Spleen (tissue), 13 donors: ENCODE results near the gene CBX3. TPM values are rescaled to one million over a fixed set of nuclear protein-coding genes. Genes with fewer than 3 reads are reported as not detected.
"Not testable (repeated sequence)": the region's sequence is repeated elsewhere in the genome, so short reads cannot be mapped to it uniquely, and the experiment has no call there.

ENCODE experiments used
- DNase-seq: peaks from one replicate; pipeline ENCODE4 v3.0.0-alpha.2; 2020
- H3K27ac ChIP-seq, 8 donors: fragments of 200-600 bp; sonication (generic) in 7 of 8; 1 replicate in 4 of 8; 2 replicates in 4 of 8; pipeline versions ENCODE4 v1.5.0 to v1.8.0; 2016 to 2021; ENCODE audit warnings: inconsistent platforms in 4 of 8, mild to moderate bottlenecking in 4 of 8, moderate library complexity in 1 of 8
- H3K27me3 ChIP-seq, 7 donors: fragments of 200-600 bp; sonication (generic) in 6 of 7; replicated peaks in 1 of 7; 1 replicate in 4 of 7; 2 replicates in 3 of 7; pipeline versions ENCODE4 v1.5.0 to v1.8.0; 2016 to 2021; ENCODE audit warnings: inconsistent platforms in 3 of 7, mild to moderate bottlenecking in 1 of 7
- H3K36me3 ChIP-seq, 6 donors: fragments of 200-600 bp; sonication (generic) in 5 of 6; 1 replicate in 4 of 6; 2 replicates in 2 of 6; pipeline versions ENCODE4 v1.5.0 to v1.8.0; 2016 to 2021; ENCODE audit warnings: inconsistent platforms in 2 of 6
- H3K4me1 ChIP-seq, 6 donors: fragments of 200-600 bp; sonication (generic) in 5 of 6; 1 replicate in 3 of 6; 2 replicates in 3 of 6; pipeline versions ENCODE4 v1.5.0 to v1.8.0; 2016 to 2021; ENCODE audit warnings: inconsistent platforms in 3 of 6
- H3K4me3 ChIP-seq, 8 donors: fragments of 200-600 bp; sonication (generic) in 7 of 8; 1 replicate in 4 of 8; 2 replicates in 4 of 8; pipeline versions ENCODE4 v1.5.0 to v1.8.0; 2016 to 2021; ENCODE audit warnings: inconsistent platforms in 4 of 8, mild to moderate bottlenecking in 4 of 8, moderate library complexity in 2 of 8
- H3K9me3 ChIP-seq, 8 donors: fragments of 200-600 bp; sonication (generic) in 7 of 8; 1 replicate in 4 of 8; 2 replicates in 4 of 8; pipeline versions ENCODE4 v1.5.0 to v1.8.0; 2016 to 2021; ENCODE audit warnings: inconsistent platforms in 4 of 8
- POLR2A ChIP-seq, 3 donors: fragments of 450-650 bp; IDR thresholded peaks; one replicate each; pipeline ENCODE4 v1.5.1; 2017; ENCODE audit warnings: antibody characterized with exemption in 3 of 3, mild to moderate bottlenecking in 1 of 3
- POLR2AphosphoS5 ChIP-seq, 3 donors: sonication (generic); formaldehyde crosslinking; IDR thresholded peaks; one replicate each; pipeline ENCODE4 v1.5.1; 2017; ENCODE audit warnings: antibody characterized with exemption in 3 of 3
- WGBS, 5 donors: extraction: QIAGEN DNeasy Blood & Tissue Kit in 3 of 5; methylation state at CpG; one replicate each; pipeline versions ENCODE4 v1.1.5 to v1.1.7; 2013 to 2018; 5-methylcytosine and 5-hydroxymethylcytosine counted together
- intact Hi-C: fragments of 100-400 bp; cut with DNase I; formaldehyde crosslinking; loops from one replicate; pipeline ENCODE4 v1.15.0; 2023; ENCODE audit warnings: low total_unique reads
- long read RNA-seq, 2 donors: transcript quantifications; one replicate each; lab custom pipeline, GENCODE V29; 2026
- polyA plus RNA-seq, 3 donors: library from polyadenylated mRNA; stranded (reverse); fragments of 200-250 nt; gene quantifications; one replicate each; pipeline ENCODE4 v1.2.1, GENCODE V29; 2013
- total RNA-seq, 7 donors: library from RNA; depleted of rRNA in 3 of 7; stranded (reverse); fragments of >200 nt in 3 of 7; fragmentation: NEBNext Ultra II Directional in 4 of 7; extraction: Animal tissue kit (Norgen Biotek cat#: 25700) in 4 of 7; gene quantifications; one replicate each; pipeline versions ENCODE4 v1.1.0 to v1.2.1, GENCODE V29; 2016 to 2021
- TF ChIP-seq, protein P1 (sequence below), 11 experiments: fragments of 200-600 bp in 7 of 11; fragments of 450-650 bp in 4 of 11; sonication (generic) in 4 of 11; IDR thresholded peaks in 8 of 11; conservative IDR thresholded peaks in 3 of 11; 1 replicate in 7 of 11; 2 replicates in 4 of 11; pipeline versions ENCODE4 v1.4.0 to v1.8.0; 2016 to 2021; ENCODE audit warnings: antibody characterized with exemption in 11 of 11, inconsistent platforms in 4 of 11, mild to moderate bottlenecking in 1 of 11
- donor health status: healthy with polysubstance abuse.
- donor health status: DM: no; HTN: no; CAD: no; lungs with moderate emphysema.
- donor health status: DM: no; HTN: no; CAD: no.
- donor health status: Bipolar disorder and iron deficiency.
- donor health status: healthy.
- donor health status: DM: no; HTN: no; CAD: no.
- donor health status: DM: yes; HTN: yes; CAD: no.

The CBX3 gene
- total RNA-seq = 100 to 1,000 TPM in 3 of 7 donors, 10 to 100 TPM in 4; 87.3 to 114 (median 95.4) TPM
- 100 to 1,000 TPM; 125 to 146 (median 133) TPM for polyA plus RNA-seq
- long read RNA-seq, donor 1, transcript CBX3-201 (6 exons, 2,128 nt) = minor isoform, 5 of 131 reads
- long read RNA-seq, donor 1, transcript CBX3-206 (3 exons, 860 nt) = minor isoform, 29 of 131 reads
- long read RNA-seq, donor 1, transcript CBX3-202 (6 exons, 1,857 nt) = major isoform, 76 of 131 reads
- long read RNA-seq, donor 1, partial matches to known transcripts = 20 of 131 reads
- long read RNA-seq, donor 1, other reads (novel, unspliced or antisense) = 0 of 131 reads
- long read RNA-seq, donor 2, transcript CBX3-202 (6 exons, 1,857 nt) = major isoform, 43 of 69 reads
- long read RNA-seq, donor 2, transcript CBX3-206 (3 exons, 860 nt) = minor isoform, 14 of 69 reads
- long read RNA-seq, donor 2, partial matches to known transcripts = 7 of 69 reads
- long read RNA-seq, donor 2, other reads (novel, unspliced or antisense) = 0 of 69 reads

DNA sequence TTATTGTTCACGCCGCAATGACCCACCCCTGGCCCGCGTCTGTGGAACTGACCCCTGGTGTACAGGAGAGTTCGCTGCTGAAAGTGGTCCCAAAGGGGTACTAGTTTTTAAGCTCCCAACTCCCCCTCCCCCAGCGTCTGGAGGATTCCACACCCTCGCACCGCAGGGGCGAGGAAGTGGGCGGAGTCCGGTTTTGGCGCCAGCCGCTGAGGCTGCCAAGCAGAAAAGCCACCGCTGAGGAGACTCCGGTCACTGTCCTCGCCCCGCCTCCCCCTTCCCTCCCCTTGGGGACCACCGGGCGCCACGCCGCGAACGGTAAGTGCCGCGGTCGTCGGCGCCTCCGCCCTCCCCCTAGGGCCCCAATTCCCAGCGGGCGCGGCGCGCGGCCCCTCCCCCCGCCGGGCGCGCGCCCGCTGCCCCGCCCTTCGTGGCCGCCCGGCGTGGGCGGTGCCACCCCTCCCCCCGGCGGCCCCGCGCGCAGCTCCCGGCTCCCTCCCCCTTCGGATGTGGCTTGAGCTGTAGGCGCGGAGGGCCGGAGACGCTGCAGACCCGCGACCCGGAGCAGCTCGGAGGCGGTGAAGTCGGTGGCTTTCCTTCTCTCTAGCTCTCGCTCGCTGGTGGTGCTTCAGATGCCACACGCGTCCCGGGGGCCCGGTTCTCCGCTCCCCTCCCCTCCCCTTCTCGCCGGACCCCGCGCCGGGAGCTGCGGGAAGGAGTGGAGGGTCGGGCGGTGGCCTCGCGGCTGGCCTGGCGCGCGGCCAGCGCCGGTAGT is at the start of gene CBX3:
Gene CBX3, plus strand, starts transcription at position 499 of the 772 bp plus-strand sequence. CDS start 1,254 bp downstream, outside the sequence.
- no peaks in the 10 kb centered on the region for H3K27me3 ChIP-seq
- DNase-seq = peak; percentile 99
- H3K27ac ChIP-seq = peak within 1 kb of the TSS; percentile 99 to 100 (median 100)
- intact Hi-C loops = loop anchor here (10.0 kb wide), 1 partner anchor 307 kb away; no protein-coding TSS in a partner anchor
- WGBS, 5 donors = 0 to 6% (median 2%) methylated on average over 33 to 86 of the region's 86 CpGs
- TF ChIP-seq POLR2AphosphoS5 (IDR thresholded peaks at IDR 0.05) (peak; percentile 96 to 98 (median 96)), POLR2A (IDR thresholded peaks at IDR 0.05) (peak; percentile 34 to 78 (median 52))
- TF ChIP-seq, protein P1, sequence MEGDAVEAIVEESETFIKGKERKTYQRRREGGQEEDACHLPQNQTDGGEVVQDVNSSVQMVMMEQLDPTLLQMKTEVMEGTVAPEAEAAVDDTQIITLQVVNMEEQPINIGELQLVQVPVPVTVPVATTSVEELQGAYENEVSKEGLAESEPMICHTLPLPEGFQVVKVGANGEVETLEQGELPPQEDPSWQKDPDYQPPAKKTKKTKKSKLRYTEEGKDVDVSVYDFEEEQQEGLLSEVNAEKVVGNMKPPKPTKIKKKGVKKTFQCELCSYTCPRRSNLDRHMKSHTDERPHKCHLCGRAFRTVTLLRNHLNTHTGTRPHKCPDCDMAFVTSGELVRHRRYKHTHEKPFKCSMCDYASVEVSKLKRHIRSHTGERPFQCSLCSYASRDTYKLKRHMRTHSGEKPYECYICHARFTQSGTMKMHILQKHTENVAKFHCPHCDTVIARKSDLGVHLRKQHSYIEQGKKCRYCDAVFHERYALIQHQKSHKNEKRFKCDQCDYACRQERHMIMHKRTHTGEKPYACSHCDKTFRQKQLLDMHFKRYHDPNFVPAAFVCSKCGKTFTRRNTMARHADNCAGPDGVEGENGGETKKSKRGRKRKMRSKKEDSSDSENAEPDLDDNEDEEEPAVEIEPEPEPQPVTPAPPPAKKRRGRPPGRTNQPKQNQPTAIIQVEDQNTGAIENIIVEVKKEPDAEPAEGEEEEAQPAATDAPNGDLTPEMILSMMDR (IDR thresholded peaks at IDR 0.05 in 8 of 11, conservative IDR thresholded peaks at IDR 0.05 in 3 of 11) = peak in 2 of 11 experiments; percentile 5 to 14
- H3K9me3 ChIP-seq = no peaks in the 10 kb centered on the region
- peaks cover 0 to 41% (median 13%) of the 10 kb centered on the region in 6 donors for H3K36me3 ChIP-seq
- H3K4me1 ChIP-seq = peaks cover 35 to 69% (median 56%) of the 10 kb centered on the region in 6 donors
- H3K4me3 ChIP-seq = peak within 1 kb of the TSS; percentile 51 to 93 (median 89)

DNA sequence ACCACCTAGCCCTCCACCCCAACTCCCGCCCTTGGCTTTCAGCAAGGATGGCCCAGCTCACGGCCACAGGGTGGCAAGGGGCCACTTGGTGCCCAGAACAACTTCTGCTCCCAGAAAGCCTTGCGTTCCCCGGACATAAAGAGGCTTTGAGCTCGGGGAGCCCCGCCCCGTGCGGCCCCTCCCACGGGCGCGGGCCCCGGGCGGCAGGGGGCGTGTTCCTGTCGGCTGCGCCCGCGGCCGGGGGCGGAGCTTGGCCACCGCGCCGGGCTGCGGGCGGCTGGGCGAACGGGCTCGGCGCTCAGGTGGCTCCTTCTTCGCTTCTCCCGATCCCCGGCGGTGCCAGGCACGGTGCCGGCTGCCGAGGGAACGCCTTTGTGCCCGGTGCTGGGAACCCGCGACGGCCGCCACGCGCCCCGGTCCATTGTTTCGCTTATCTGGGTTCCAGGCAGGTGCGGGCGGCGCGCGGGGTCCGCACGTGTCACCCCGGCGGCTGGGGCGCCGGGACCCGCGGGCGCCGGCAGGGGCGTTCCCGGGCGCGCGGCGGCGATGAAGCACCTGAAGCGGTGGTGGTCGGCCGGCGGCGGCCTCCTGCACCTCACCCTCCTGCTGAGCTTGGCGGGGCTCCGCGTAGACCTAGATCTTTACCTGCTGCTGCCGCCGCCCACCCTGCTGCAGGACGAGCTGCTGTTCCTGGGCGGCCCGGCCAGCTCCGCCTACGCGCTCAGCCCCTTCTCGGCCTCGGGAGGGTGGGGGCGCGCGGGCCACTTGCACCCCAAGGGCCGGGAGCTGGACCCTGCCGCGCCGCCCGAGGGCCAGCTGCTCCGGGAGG is 49.4 kb upstream of the CBX3 start, which contains the start of gene NFE2L3:
Gene NFE2L3, plus strand, starts transcription at position 246 of the 829 bp plus-strand sequence. Its CDS starts 301 bp downstream, at position 547.
- Histone ChIP-seq H3K27me3 (peaks cover 0 to 10% (median 0%) of the 10 kb centered on the region in 7 donors), H3K4me1 (peaks cover 16 to 59% (median 54%) of the 10 kb centered on the region in 6 donors), H3K4me3 (peak within 1 kb of the TSS; percentile 58 to 96 (median 75)), H3K36me3 (no peaks in the 10 kb centered on the region), H3K27ac (peak within 1 kb of the TSS; percentile 54 to 89 (median 72)), H3K9me3 (no peaks in the 10 kb centered on the region)
- peak; percentile 96 for DNase-seq
- peak; percentile 61 to 75 (median 73) for TF ChIP-seq POLR2AphosphoS5 (IDR thresholded peaks at IDR 0.05)
- peak in 1 of 3 donors; percentile 53 for TF ChIP-seq POLR2A (IDR thresholded peaks at IDR 0.05)
- TF ChIP-seq, protein P1 (IDR thresholded peaks at IDR 0.05 in 8 of 11, conservative IDR thresholded peaks at IDR 0.05 in 3 of 11) = peak in 8 of 11 experiments; percentile 9 to 68 (median 51)
- intact Hi-C loops = no loop called here
- 0 to 2% (median 0%) methylated on average over 16 to 95 of the region's 95 CpGs for WGBS, 5 donors

DNA sequence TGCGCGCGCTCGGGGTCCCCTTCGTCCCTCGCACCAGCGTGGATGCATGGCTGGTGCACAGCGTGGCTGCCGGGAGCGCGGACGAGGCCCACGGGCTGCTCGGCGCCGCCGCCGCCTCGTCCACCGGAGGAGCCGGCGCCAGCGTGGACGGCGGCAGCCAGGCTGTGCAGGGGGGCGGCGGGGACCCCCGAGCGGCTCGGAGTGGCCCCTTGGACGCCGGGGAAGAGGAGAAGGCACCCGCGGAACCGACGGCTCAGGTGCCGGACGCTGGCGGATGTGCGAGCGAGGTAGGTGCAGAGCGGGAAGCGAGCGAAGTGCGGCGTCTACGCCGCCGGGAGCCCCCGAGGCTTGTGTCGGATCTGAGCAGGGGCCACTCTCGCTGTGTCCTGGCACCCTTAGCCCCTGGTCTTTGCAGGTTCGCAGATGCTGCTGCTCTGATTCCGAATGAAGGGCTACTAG is 48.7 kb upstream of the CBX3 start:
- TF ChIP-seq POLR2AphosphoS5 (IDR thresholded peaks at IDR 0.05) = peak in 1 of 3 donors; percentile 46
- H3K27me3 ChIP-seq = peaks cover 0 to 10% (median 0%) of the 10 kb centered on the region in 7 donors
- H3K4me1 ChIP-seq = peaks cover 16 to 66% (median 60%) of the 10 kb centered on the region in 6 donors
- H3K36me3 ChIP-seq, H3K9me3 ChIP-seq, intact Hi-C loops: not testable (repeated sequence)
- WGBS, 5 donors = 1 to 3% (median 2%) methylated on average over 26 to 54 of the region's 54 CpGs
- peak overlapping the region; percentile 58 to 96 (median 75) for H3K4me3 ChIP-seq
- peak overlapping the region; percentile 9 to 89 (median 72) for H3K27ac ChIP-seq
- peak; percentile 89 for DNase-seq
